IMR-90 (cell line): Measurements from ENCODE around the gene ETHE1. TPM values are rescaled to one million over a fixed set of nuclear protein-coding genes. Genes with fewer than 3 reads are reported as not detected.

Experiments used
- ATAC-seq: fragments of 200-7000 bp; cut with Tn5 transposase; 2 replicates; pipeline ENCODE4 v1.9.1; 2020; ENCODE audit warnings: low read depth, mild to moderate bottlenecking, moderate library complexity
- BruUV-seq: library from RNA; stranded (reverse); fragments of 400-500 nt; replicated peaks from 2 replicates; lab custom pipeline; 2021; lab: Mats Ljungman, UMichigan
- CTCF ChIA-PET: fragments of 300-600 bp; formaldehyde crosslinking; extraction: SDS; loops from one replicate; lab custom pipeline; 2021; ENCODE audit warnings: antibody characterized with exemption; lab: Yijun Ruan, JAX
- POLR2A ChIA-PET: fragments of 300-600 bp; sonication (Branson Sonifier 250); formaldehyde crosslinking; loops from one replicate; lab custom pipeline; 2022; ENCODE audit warnings: antibody characterized with exemption; ENCODE audit not compliant: unreplicated experiment; lab: Charles Lee
- DNase-seq: peaks from one replicate; pipeline ENCODE4 v3.0.0; 2013
- H2AFZ ChIP-seq: replicated peaks from 2 replicates; pipeline ENCODE3; 2013; ENCODE audit warnings: low read length, mild to moderate bottlenecking; ENCODE audit not compliant: poor library complexity
- H2AK5ac ChIP-seq: 2 replicates; pipeline ENCODE4 v1.6.1; 2013; ENCODE audit warnings: low read depth, low read length, inconsistent platforms
- H2AK9ac ChIP-seq: replicated peaks from 2 replicates; pipeline ENCODE3; 2013; ENCODE audit warnings: mild to moderate bottlenecking, low read depth, low read length, moderate library complexity; ENCODE audit not compliant: poor library complexity
- H2BK120ac ChIP-seq: 2 replicates; pipeline ENCODE4 v1.6.1; 2013; ENCODE audit warnings: low read depth, low read length, inconsistent platforms
- H2BK15ac ChIP-seq: 3 replicates; pipeline ENCODE4 v1.6.1; 2013; ENCODE audit warnings: low read depth, low read length, inconsistent platforms
- H2BK20ac ChIP-seq: 2 replicates; pipeline ENCODE4 v1.6.1; 2013; ENCODE audit warnings: low read depth, mild to moderate bottlenecking, inconsistent platforms, low read length, moderate library complexity
- H2BK5ac ChIP-seq: 2 replicates; pipeline ENCODE4 v1.6.1; 2013; ENCODE audit warnings: mild to moderate bottlenecking, low read depth, low read length, inconsistent platforms; ENCODE audit not compliant: poor library complexity, severe bottlenecking
- H3K14ac ChIP-seq: replicated peaks from 2 replicates; pipeline ENCODE4 v1.6.1; 2013; ENCODE audit warnings: low read depth, low read length, inconsistent platforms
- H3K18ac ChIP-seq: 2 replicates; pipeline ENCODE4 v1.6.1; 2013; ENCODE audit warnings: low read depth, low read length, control low read depth
- H3K23ac ChIP-seq: 2 replicates; pipeline ENCODE4 v1.6.1; 2013; ENCODE audit warnings: low read depth, low read length, inconsistent platforms
- H3K27ac ChIP-seq: 2 replicates; pipeline ENCODE4 v1.5.1; 2013; ENCODE audit warnings: mild to moderate bottlenecking, control low read depth, low read length; ENCODE audit not compliant: insufficient read depth
- H3K27me3 ChIP-seq: 2 replicates; pipeline ENCODE4 v1.6.1; 2013; ENCODE audit warnings: low read length; ENCODE audit not compliant: control insufficient read depth, insufficient read depth
- H3K36me3 ChIP-seq: 2 replicates; pipeline ENCODE4 v1.6.1; 2013; ENCODE audit warnings: low read length, mixed read lengths; ENCODE audit not compliant: control insufficient read depth, insufficient read depth
- H3K4ac ChIP-seq: 2 replicates; pipeline ENCODE4 v1.6.1; 2013; ENCODE audit warnings: low read depth, low read length, inconsistent platforms
- H3K4me1 ChIP-seq: 2 replicates; pipeline ENCODE4 v1.6.1; 2013; ENCODE audit warnings: low read length, mixed read lengths; ENCODE audit not compliant: control insufficient read depth, insufficient read depth
- H3K4me2 ChIP-seq: 2 replicates; pipeline ENCODE4 v1.6.1; 2013; ENCODE audit warnings: low read depth, mild to moderate bottlenecking, control low read depth, low read length, moderate library complexity
- H3K4me3 ChIP-seq: 2 replicates; pipeline ENCODE4 v1.5.1; 2013; ENCODE audit warnings: low read depth, mild to moderate bottlenecking, control low read depth, low read length, moderate library complexity; ENCODE audit not compliant: insufficient read depth
- H3K56ac ChIP-seq: 2 replicates; pipeline ENCODE4 v1.6.1; 2013; ENCODE audit warnings: low read length, inconsistent platforms; ENCODE audit not compliant: insufficient read depth; ENCODE audit errors: extremely low read depth
- H3K79me1 ChIP-seq, 2 experiments: 2 replicates each; pipeline ENCODE4 v1.6.1; 2013; ENCODE audit warnings: low read length in 2 of 2, inconsistent platforms in 1 of 2, low read depth in 1 of 2
- H3K9ac ChIP-seq: 2 replicates; pipeline ENCODE4 v1.6.1; 2013; ENCODE audit warnings: low read depth, low read length, control low read depth
- H3K9me1 ChIP-seq: 2 replicates; pipeline ENCODE4 v1.6.1; 2013; ENCODE audit warnings: low read length, inconsistent platforms; ENCODE audit not compliant: insufficient read depth
- H3K9me3 ChIP-seq: 2 replicates; pipeline ENCODE4 v1.6.1; 2013; ENCODE audit warnings: low read length; ENCODE audit not compliant: control insufficient read depth, insufficient read depth
- H4K20me1 ChIP-seq: 2 replicates; pipeline ENCODE4 v1.6.1; 2013; ENCODE audit warnings: low read length, inconsistent platforms; ENCODE audit not compliant: insufficient read depth
- H4K5ac ChIP-seq: 2 replicates; pipeline ENCODE4 v1.6.1; 2013; ENCODE audit warnings: mild to moderate bottlenecking, low read depth, low read length, control low read depth
- H4K8ac ChIP-seq, 2 experiments: 2 replicates each; pipeline ENCODE4 v1.6.1; 2013; ENCODE audit warnings: low read depth in 2 of 2, low read length in 2 of 2, control low read depth in 1 of 2, inconsistent platforms in 1 of 2
- H4K91ac ChIP-seq: 2 replicates; pipeline ENCODE4 v1.6.1; 2013; ENCODE audit warnings: low read depth, low read length, inconsistent platforms; ENCODE audit not compliant: insufficient read depth
- MXI1 ChIP-seq: IDR thresholded peaks from 2 replicates; pipeline ENCODE4 v1.6.1; 2012; ENCODE audit warnings: low read depth, mild to moderate bottlenecking, low read length, moderate library complexity, borderline replicate concordance
- whole genome bisulfite sequencing, 2 experiments: methylation state at CpG; one replicate each; pipeline versions ENCODE4 v1.1.5 to v1.1.7; 2013; ENCODE audit warnings: missing lambda C conversion rate in 2 of 2; ENCODE audit not compliant: insufficient read length in 1 of 2; ENCODE audit errors: extremely low coverage in 2 of 2; 5-methylcytosine and 5-hydroxymethylcytosine counted together
- dilution Hi-C: fragments of 300-500 bp; cut with HindIII; formaldehyde crosslinking; loops from one replicate; pipeline ENCODE4 v1.14.3; 2018; ENCODE audit warnings: low sequenced_read_pairs; ENCODE audit not compliant: unreplicated experiment
- in situ Hi-C: fragments of 300-500 bp; cut with MboI; formaldehyde crosslinking; loops from 3 replicates; pipeline ENCODE4 v1.14.3; 2019; ENCODE audit warnings: low sequenced_read_pairs, inconsistent platforms, mixed read lengths
- intact Hi-C: fragments of 100-400 bp; cut with micrococcal nuclease; formaldehyde crosslinking; loops from 2 replicates; pipeline ENCODE4 v1.10.0; 2022
- polyA plus RNA-seq, 3 experiments: library from polyadenylated mRNA; depleted of rRNA; stranded (reverse); fragments of >200 nt; gene quantifications; 2 replicates each; pipeline ENCODE4 v1.2.3, GENCODE V29; 2012; ENCODE audit warnings: low replicate concordance in 1 of 3
- total RNA-seq: library from RNA; depleted of rRNA; stranded (reverse); fragments of >200 nt; gene quantifications from 2 replicates; pipeline ENCODE4 v1.2.3, GENCODE V29; 2012

ETHE1 gene
- total and polyA plus RNA-seq, 2 of the 4 experiments (the other 2 are of a cell fraction), result 161 to 233 TPM

GRCh38 chr19:43534305-43534815, 7.4 kb upstream of the ETHE1 start:
- H3K36me3 ChIP-seq, result 0 out of 2 replicates have a peak, but pooled peaks cover 1% of the 10 kb centered on the region
- no peak overlapping the region for H4K5ac ChIP-seq
- peak overlapping the region in 1 of 2 experiments; percentile 44; a peak in 1 of 4 replicates for H4K8ac ChIP-seq
- H2BK15ac ChIP-seq, result no peak overlapping the region
- H3K4me3 ChIP-seq, result peak overlapping the region; percentile 17
- no peak for ATAC-seq
- peak overlapping the region; percentile 44 for H3K4me2 ChIP-seq
- H3K18ac ChIP-seq, result no peak overlapping the region
- H2AFZ ChIP-seq, result peak overlapping the region; percentile 87
- H3K56ac ChIP-seq, result no peak overlapping the region
- no peak overlapping the region for H3K14ac ChIP-seq
- 18% methylated on average over 13 of the region's 17 CpGs; no CpG with 5 or more reads in 1 of the 2 experiments for WGBS, 2 experiments
- H3K23ac ChIP-seq, result no peak overlapping the region
- H3K4ac ChIP-seq, result peak overlapping the region; percentile 43; the same call in 1 of the 2 replicates
- peaks cover 5% of the 10 kb centered on the region for H4K20me1 ChIP-seq
- ChIA-PET CTCF (interaction anchor here (1.0 to 1.2 kb wide), 2 partner anchors 21 to 240 kb away, joined by 3 to 4 read pairs; no protein-coding TSS in a partner anchor), POLR2A (interaction anchor here (1.1 kb wide), 1 partner anchor 9 kb away, joined by 5 read pairs; no protein-coding TSS in a partner anchor)
- H2BK20ac ChIP-seq, result no peak overlapping the region
- BruUV-seq, result no TSS peak
- no peak for TF ChIP-seq MXI1
- no peaks in the 10 kb centered on the region for H3K9me3 ChIP-seq
- no peak for DNase-seq
- in situ Hi-C loops (no loop called here), dilution Hi-C loops (no loop called here), intact Hi-C loops (loop anchor here (2.0 kb wide), 1 partner anchor 60 kb away; no protein-coding TSS in a partner anchor)
- H4K91ac ChIP-seq, result no peak overlapping the region; the same call in 1 of the 2 replicates
- peak overlapping the region; percentile 58; the same call in 1 of the 2 replicates for H2AK5ac ChIP-seq
- peaks cover 0 to 6% of the 10 kb centered on the region in 2 experiments; a peak in 1 of 4 replicates for H3K79me1 ChIP-seq
- H3K9me1 ChIP-seq, result peaks cover 12% of the 10 kb centered on the region; the same call in 1 of the 2 replicates
- H2BK120ac ChIP-seq, result no peak overlapping the region
- H3K27ac ChIP-seq, result no peak overlapping the region
- H3K27me3 ChIP-seq, result no peaks in the 10 kb centered on the region
- no peak overlapping the region for H3K9ac ChIP-seq
- H2AK9ac ChIP-seq, result peak overlapping the region; percentile 60
- H2BK5ac ChIP-seq, result no peak overlapping the region
- H3K4me1 ChIP-seq, result peaks cover 3% of the 10 kb centered on the region; the same call in 1 of the 2 replicates
